Hepatocyte (in vitro differentiated cells): ENCODE results near the gene STOM.

Source experiments
- EZH2 ChIP-seq: fragments of 200-600 bp; sonication (generic); IDR thresholded peaks from 2 replicates; pipeline ENCODE4 v1.6.1; 2016; ENCODE audit warnings: antibody characterized with exemption, mild to moderate bottlenecking, borderline replicate concordance
- TF ChIP-seq, protein P1 (sequence below): fragments of 200-600 bp; sonication (generic); IDR thresholded peaks from 2 replicates; pipeline ENCODE4 v1.5.1; 2016; ENCODE audit warnings: antibody characterized with exemption, mild to moderate bottlenecking; ENCODE audit not compliant: poor library complexity

DNA sequence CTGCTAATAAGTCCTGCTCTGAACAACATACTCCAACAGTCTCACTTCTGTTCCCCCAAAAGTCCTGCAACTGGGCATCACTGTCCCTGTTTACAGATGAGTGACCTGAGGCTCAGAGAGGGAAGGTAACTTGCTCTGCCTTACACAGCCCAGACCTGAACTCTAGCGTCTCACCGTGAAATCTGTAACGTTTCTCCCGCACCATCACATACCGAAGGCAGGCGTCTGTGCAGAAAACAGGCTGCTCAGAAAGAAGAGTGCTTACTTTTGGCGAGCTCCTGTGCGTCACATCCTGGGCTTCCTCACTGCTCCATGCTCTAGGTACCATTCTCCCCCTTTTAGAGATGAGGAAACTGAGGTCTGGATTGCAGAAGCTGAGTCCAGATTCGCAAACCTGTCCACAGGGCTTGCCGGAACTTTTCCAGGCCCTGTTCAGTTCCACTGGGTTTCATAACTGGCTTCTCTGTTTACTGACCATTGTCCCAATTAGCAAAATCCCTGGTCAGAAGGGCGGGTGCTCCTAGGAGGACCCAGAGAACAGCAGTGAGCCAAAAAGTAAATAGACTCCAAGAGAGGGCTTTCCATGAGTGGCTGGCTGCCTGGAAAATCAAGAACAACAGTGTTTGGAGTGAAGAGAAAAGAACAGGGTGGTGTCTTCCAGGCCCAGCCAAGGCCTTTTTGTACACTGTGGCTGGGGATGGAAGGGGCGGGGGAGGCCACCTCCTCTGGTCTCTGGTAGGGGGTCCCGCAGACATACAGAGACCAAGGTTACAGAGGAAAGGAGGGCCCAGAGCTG, 75.0 kb downstream of the STOM start:
- TF ChIP-seq, protein P1, sequence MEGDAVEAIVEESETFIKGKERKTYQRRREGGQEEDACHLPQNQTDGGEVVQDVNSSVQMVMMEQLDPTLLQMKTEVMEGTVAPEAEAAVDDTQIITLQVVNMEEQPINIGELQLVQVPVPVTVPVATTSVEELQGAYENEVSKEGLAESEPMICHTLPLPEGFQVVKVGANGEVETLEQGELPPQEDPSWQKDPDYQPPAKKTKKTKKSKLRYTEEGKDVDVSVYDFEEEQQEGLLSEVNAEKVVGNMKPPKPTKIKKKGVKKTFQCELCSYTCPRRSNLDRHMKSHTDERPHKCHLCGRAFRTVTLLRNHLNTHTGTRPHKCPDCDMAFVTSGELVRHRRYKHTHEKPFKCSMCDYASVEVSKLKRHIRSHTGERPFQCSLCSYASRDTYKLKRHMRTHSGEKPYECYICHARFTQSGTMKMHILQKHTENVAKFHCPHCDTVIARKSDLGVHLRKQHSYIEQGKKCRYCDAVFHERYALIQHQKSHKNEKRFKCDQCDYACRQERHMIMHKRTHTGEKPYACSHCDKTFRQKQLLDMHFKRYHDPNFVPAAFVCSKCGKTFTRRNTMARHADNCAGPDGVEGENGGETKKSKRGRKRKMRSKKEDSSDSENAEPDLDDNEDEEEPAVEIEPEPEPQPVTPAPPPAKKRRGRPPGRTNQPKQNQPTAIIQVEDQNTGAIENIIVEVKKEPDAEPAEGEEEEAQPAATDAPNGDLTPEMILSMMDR: no peak
- no peak for TF ChIP-seq EZH2
